Measurements from ENCODE around the gene PBXIP1. TPM values are rescaled to one million over a fixed set of nuclear protein-coding genes. Genes with fewer than 3 reads are reported as not detected.

The PBXIP1 gene
- total RNA-seq = 87.2 and 138 TPM in 2 replicates

GRCh38 chr1:154955718-154956543, at the start of gene PBXIP1:
PBXIP1 (minus strand) TSS chr1:154956099; CDS start chr1:154953721, 2,378 bp downstream.

GRCh38 chr1:155002464-155003226, 46.7 kb upstream of the PBXIP1 start, which contains the start of gene ZBTB7B:
ZBTB7B (plus strand) TSS chr1:155002802; CDS start chr1:155014661, 11,859 bp downstream.

DNA sequence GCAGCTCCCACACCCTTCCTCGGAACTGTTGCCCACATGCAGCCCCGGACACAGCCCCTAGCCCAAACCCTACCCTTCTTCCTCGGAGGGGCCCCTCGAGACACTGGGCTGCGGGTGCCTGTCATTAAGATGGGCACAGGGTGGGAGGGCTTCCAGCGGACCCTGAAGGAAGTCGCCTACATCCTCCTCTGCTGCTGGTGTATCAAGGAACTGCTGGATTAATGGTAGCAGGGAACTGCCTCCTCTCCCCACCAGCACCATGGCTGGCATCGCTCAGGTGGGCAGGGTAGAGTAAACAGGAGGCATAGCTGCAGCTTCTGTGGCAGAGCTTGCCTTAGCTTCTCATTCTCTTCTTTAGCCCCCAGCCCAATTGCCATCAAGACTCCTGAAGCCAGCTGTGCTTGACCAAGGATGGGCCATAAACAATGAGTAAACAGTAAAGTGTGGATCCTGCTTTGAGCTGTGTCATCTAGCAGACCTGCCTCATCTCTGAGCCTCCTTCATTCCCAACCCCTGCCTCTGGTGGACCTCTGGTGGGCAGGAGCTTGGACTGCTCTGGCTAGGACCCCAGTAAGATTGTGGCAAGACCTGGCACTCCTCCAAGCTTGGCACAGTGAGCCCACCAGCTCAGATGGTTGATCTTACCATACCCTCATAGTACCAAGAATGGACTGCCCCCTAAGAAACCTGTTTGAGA, 37.8 kb upstream of the PBXIP1 start, which contains the start of gene LENEP:
LENEP (plus strand) TSS at position 15 of the 697 bp plus-strand sequence; CDS start at position 37, 22 bp downstream.

GRCh38 chr1:154982897-154983648, 27.2 kb upstream of the PBXIP1 start, which contains the start of gene FLAD1:
FLAD1 (plus strand) TSS chr1:154983344; CDS start chr1:154983695, 351 bp downstream.

DNA sequence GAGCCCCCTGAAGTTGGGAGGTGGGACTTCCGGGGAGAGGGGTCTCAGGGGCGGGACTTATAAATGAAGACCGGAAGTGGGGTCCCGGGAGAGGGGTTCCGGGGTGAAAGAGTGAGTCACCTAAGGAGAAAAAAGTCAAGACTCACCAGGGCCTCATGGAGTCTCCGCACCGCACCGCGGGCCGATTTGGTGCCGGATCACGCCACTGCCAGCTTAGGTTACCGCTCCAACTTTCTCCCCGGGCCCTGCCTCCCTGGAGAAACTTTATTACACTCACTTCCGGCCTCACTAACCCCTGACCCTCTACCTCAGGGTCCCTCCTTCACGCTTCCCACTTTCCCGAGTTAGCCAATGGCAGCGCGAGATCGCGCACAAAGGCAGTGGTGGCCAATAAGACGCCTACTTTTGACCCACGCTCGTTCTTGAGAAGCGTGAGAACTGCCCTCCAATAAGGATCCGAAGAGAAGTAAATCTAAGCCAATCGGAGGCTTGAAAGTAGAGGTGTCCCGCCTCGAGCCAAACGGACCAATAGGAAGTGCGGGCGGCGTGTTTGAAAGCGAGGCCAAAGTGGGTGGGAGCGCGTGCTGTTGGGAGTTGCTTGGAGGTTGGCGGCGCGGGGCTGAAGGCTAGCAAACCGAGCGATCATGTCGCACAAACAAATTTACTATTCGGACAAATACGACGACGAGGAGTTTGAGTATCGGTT, 18.4 kb upstream of the PBXIP1 start, which contains the start of gene CKS1B:
CKS1B (plus strand) TSS at position 580 of the 706 bp plus-strand sequence; CDS start at position 645, 65 bp downstream.

GRCh38 chr1:154970631-154971340, 14.9 kb upstream of the PBXIP1 start, which contains the start of gene SHC1:
SHC1 (minus strand) TSS chr1:154970747; CDS start chr1:154970526, 221 bp downstream.

DNA sequence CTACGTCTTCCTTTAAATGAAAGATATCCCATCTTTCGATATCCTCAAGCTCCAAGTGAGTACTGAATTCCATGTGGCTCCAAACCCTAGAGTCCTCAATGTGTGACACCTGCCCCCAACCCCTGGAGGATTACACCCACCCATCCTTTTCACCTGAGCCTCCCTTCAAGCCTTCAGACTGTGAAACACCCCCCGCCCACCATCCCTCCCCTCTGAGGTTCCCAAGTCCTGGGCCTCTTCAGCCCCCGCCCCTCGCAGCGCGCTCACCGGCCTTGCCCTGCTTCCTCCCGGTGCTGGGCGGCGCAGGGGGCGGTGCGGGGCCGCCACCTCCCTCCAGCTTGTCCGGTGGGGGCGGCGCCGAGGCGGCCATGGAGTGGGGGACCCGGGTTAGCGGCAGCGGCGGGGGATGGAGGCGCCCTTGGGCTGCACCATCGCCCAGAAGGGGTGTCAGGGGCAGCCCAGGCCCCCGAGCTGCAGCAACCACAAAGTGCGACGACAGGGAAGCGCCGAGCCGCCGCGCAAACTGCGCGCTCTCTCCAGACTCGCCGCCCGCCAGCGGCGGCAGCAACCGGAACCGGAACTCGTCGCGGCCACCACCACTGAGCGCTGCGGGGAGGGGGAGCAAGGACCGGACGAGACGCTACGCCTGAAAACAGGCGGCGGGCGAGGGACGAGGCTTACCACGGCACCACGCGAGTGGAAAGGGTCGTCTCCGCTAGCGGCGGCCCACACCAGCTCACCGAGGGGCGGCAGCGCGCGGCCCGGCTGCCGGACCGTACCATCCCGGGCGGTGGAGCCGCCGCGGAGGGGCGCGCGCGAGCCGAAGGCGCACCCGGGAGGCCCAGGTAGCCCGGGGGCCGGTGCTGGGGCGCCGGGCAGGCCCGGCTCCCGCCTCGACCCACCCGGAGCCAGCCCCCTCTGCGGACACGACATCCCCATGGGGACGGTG, 5.6 kb upstream of the PBXIP1 start, which contains the start of gene PYGO2:
PYGO2 (minus strand) TSS at position 576 of the 949 bp plus-strand sequence; CDS start at position 370, 206 bp downstream.

DNA sequence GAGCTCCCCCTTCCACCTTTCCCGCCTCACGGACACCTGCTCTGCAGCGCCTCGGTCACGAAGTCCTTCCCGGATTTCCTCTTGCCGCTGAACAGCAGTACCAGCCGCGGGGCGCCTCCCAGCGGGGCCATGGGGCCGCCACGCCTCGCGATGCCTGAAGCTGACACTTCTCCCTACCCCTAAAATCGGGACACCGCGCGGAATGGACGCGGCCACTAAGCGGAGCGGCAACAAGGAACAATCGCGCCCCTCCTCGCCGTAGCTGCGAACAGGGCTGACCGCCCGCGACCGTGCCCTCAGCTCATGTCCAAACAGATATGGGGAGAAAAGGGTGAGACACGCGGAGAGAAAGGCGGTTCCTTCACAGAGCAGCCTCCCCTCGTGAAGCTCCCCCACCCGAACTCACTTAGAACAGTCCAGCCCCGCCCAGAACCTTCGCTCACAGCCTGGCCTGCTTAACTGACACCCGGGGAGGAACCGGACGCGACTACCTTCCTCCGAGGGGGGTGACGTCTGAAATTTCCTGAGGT, 19.3 kb downstream of the PBXIP1 start, which contains the start of gene PMVK:
PMVK (minus strand) TSS at position 165 of the 530 bp plus-strand sequence; CDS start at position 131, 34 bp downstream.

Other genes with a start within 250 kb of the PBXIP1 start
- under 0.01 and 0.32 TPM in 2 replicates for gene KCNN3, start 85.8 kb downstream of the PBXIP1 start, total RNA-seq
- 4.2 and 4.4 TPM in 2 replicates for gene PMVK, start 19.4 kb downstream of the PBXIP1 start, total RNA-seq
- 5.9 and 9.4 TPM in 2 replicates for gene PYGO2, start 5.7 kb upstream of the PBXIP1 start, total RNA-seq
- 249 and 465 TPM in 2 replicates for gene SHC1, start 14.6 kb upstream of the PBXIP1 start, total RNA-seq
- 30.3 and 48.5 TPM in 2 replicates for gene CKS1B, start 18.6 kb upstream of the PBXIP1 start, total RNA-seq
- 15.1 and 18.9 TPM in 2 replicates for gene FLAD1, start 27.2 kb upstream of the PBXIP1 start, total RNA-seq
- not detected in 2 replicates for gene LENEP, start 37.5 kb upstream of the PBXIP1 start, total RNA-seq
- gene ZBTB7B, start 46.7 kb upstream of the PBXIP1 start, total RNA-seq = 16.0 and 19.7 TPM in 2 replicates
- not detected in 2 replicates for gene DCST2, start 77.7 kb upstream of the PBXIP1 start, total RNA-seq
- gene DCST1, start 77.7 kb upstream of the PBXIP1 start, total RNA-seq = not detected in 2 replicates
- gene ADAM15, start 95.2 kb upstream of the PBXIP1 start, total RNA-seq = 61.5 and 108 TPM in 2 replicates
- gene EFNA4, start 107.6 kb upstream of the PBXIP1 start, total RNA-seq = 4.8 and 5.9 TPM in 2 replicates
- 1.8 and 2.7 TPM in 2 replicates for gene EFNA3, start 122.7 kb upstream of the PBXIP1 start, total RNA-seq
- 0.37 TPM in 1 of 2 replicates, not detected in the other for gene EFNA1, start 171.8 kb upstream of the PBXIP1 start, total RNA-seq
- 18.9 and 30.6 TPM in 2 replicates for gene SLC50A1, start 179.8 kb upstream of the PBXIP1 start, total RNA-seq
- gene DPM3, start 184.4 kb upstream of the PBXIP1 start, total RNA-seq = 11.4 and 61.5 TPM in 2 replicates
- gene KRTCAP2, start 217.2 kb upstream of the PBXIP1 start, total RNA-seq = 68.0 and 136 TPM in 2 replicates
- 5.6 and 10.7 TPM in 2 replicates for gene TRIM46, start 217.8 kb upstream of the PBXIP1 start, total RNA-seq